Measurements from ENCODE around the gene COG5.

COG5 gene

DNA sequence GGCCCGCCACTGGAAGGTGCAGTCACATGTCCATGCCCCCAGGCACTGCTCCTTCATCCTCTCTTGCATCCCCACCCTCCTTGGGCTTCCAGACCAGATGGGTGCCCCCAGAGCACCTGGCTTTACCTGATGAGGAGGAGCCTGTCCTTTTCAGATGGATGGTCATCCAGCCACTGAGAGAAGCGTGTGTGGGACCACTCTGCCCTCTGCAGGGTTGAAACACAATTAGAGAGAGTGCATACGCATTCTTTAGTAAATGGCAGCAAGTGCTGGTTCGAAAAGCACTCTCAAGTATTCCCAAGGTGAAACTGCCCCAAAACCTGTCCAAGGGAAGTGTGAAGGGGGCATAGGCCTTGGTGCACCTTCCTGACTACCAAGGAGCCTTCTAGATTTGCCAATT lies 353.3 kb downstream of the COG5 start:
- Histone ChIP-seq H3K4me3 (ENCODE audit: low read length) (no peak overlapping the region), H3K4me1 (ENCODE audit: control insufficient read depth, insufficient read depth, low read length) (peaks cover 13% of the 10 kb centered on the region), H3K4me2 (ENCODE audit: low read length) (no peak overlapping the region), H3K9ac (ENCODE audit: low read depth, low read length) (no peak overlapping the region), H3K27me3 (ENCODE audit: control insufficient read depth, insufficient read depth, low read length) (no peaks in the 10 kb centered on the region), H3K9me3 (replicated peaks; ENCODE audit: low read length) (no peaks in the 10 kb centered on the region), H3K36me3 (ENCODE audit: insufficient read depth, low read length) (peaks cover 3% of the 10 kb centered on the region)

DNA sequence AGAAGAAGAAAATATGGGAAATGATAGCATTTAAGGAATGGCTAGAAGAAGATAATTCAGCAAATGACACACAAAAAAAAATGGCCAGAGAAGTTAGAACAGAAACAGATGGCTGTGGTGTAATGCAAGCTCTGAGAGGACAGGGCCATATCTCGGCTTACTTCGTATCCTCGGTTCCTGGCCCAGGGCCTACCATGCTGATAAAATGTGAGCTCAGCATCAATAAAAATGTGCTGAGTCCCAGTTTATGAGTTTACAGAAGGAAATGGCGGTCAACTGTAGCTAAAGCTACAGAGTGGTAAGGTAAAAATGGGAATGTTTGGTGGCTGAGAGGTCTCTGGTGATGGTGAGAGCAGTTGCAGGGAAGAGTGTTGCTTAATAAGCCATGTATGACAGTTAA lies 354.2 kb downstream of the COG5 start:
- Histone ChIP-seq H3K9me3 (replicated peaks; ENCODE audit: low read length) (no peaks in the 10 kb centered on the region), H3K9ac (ENCODE audit: low read depth, low read length) (no peak overlapping the region), H3K27me3 (ENCODE audit: control insufficient read depth, insufficient read depth, low read length) (no peaks in the 10 kb centered on the region), H3K4me3 (ENCODE audit: low read length) (no peak overlapping the region), H3K4me1 (ENCODE audit: control insufficient read depth, insufficient read depth, low read length) (peaks cover 13% of the 10 kb centered on the region), H3K36me3 (ENCODE audit: insufficient read depth, low read length) (peaks cover 6% of the 10 kb centered on the region), H3K4me2 (ENCODE audit: low read length) (no peak overlapping the region)

DNA sequence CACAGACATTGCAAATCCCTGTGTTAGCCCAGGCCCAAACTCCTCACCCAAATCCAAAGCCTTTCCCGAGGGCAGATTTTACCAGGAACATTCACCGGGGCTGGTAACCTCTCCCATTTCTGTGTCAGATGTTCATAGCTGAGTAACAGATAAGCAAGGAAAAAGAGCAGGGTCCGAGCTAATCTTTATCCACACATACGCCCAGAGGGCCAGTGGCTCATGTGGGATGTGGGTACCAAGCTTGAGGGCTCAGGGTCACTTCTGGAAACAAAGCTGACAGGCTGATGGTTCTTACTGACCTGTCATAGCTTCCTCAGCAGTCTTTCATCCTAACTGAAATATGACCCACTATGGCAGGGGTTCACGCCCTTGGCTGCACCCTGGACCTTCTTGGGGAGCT lies 355.2 kb downstream of the COG5 start:
- Histone ChIP-seq H3K9ac (ENCODE audit: low read depth, low read length) (no peak overlapping the region), H3K36me3 (ENCODE audit: insufficient read depth, low read length) (peaks cover 15% of the 10 kb centered on the region), H3K9me3 (replicated peaks; ENCODE audit: low read length) (no peaks in the 10 kb centered on the region), H3K4me1 (ENCODE audit: control insufficient read depth, insufficient read depth, low read length) (peaks cover 13% of the 10 kb centered on the region), H3K4me2 (ENCODE audit: low read length) (no peak overlapping the region), H3K27me3 (ENCODE audit: control insufficient read depth, insufficient read depth, low read length) (no peaks in the 10 kb centered on the region), H3K4me3 (ENCODE audit: low read length) (no peak overlapping the region)

DNA sequence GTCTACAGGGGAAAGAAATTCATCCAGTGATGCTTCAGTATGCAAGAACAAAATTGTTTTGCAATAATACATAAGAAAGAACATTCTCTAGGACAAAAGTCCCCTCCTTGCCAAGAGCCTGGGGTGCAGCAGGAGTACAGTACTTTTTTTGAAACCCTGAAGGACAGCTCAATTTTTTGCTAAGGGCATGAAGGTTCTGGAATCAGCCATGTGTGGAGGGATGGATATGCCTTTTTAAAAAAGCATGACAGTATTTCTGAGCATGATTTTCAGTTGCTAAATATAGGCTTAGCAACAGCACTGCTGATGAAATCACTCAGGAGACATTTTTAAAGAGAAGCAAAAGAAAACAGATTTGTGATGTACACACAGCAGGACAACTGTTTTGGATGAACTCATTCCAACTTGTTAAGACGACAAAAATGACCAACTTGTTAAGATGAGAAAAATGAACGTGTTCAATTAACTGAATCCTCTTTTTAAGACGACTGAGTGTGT lies 355.6 kb downstream of the COG5 start:
- no peak overlapping the region for H3K9ac ChIP-seq (ENCODE audit: low read depth, low read length)
- no peaks in the 10 kb centered on the region for H3K27me3 ChIP-seq (ENCODE audit: control insufficient read depth, insufficient read depth, low read length)
- no peak overlapping the region for H3K4me2 ChIP-seq (ENCODE audit: low read length)
- no peaks in the 10 kb centered on the region for H3K9me3 ChIP-seq (replicated peaks; ENCODE audit: low read length)
- H3K4me3 ChIP-seq (ENCODE audit: low read length), result no peak overlapping the region
- H3K4me1 ChIP-seq (ENCODE audit: control insufficient read depth, insufficient read depth, low read length), result peaks cover 13% of the 10 kb centered on the region
- H3K36me3 ChIP-seq (ENCODE audit: insufficient read depth, low read length), result peaks cover 18% of the 10 kb centered on the region

DNA sequence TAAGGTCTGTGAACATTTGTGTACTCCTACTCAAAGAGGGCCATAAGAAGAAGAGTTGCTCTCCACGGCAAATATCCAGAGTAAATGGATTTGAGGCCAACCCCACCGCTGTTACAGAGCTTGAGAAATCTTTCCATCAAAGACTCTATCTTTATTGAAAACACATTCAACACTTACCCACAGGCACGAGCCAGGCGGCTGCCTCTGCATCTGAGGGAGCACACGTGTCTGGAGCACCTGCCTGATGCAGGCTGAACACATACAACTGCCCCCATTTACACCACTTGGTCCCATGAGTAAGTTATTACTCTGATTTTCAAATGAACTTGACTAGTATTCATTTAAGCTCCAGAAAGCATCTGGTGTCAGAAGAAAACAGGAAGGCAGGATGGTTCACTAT lies 356.3 kb downstream of the COG5 start:
- H3K27me3 ChIP-seq (ENCODE audit: control insufficient read depth, insufficient read depth, low read length), result no peaks in the 10 kb centered on the region
- H3K36me3 ChIP-seq (ENCODE audit: insufficient read depth, low read length), result peaks cover 22% of the 10 kb centered on the region
- no peaks in the 10 kb centered on the region for H3K9me3 ChIP-seq (replicated peaks; ENCODE audit: low read length)
- peaks cover 13% of the 10 kb centered on the region for H3K4me1 ChIP-seq (ENCODE audit: control insufficient read depth, insufficient read depth, low read length)
- no peak overlapping the region for H3K4me2 ChIP-seq (ENCODE audit: low read length)
- H3K4me3 ChIP-seq (ENCODE audit: low read length), result no peak overlapping the region
- H3K9ac ChIP-seq (ENCODE audit: low read depth, low read length), result no peak overlapping the region

DNA sequence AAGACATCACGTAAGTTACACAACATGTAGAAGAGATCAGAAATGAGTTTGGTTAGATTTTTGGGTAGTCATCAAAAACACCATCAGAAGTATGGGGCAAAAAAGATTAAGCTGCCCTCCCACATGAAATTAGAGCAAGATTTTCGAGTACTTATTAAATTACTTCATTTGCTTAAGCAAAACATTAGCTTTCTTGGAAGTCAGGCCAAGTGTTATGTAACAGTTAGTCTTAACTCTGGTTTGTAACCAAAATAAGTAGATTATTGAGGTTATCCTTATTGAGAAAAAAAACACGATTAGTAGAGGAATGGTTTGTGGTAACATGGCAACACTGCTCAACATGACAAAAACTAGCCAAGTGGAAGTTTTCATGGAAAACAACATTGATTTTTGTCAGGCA lies 357.0 kb downstream of the COG5 start:
- H3K9ac ChIP-seq (ENCODE audit: low read depth, low read length), result no peak overlapping the region
- H3K36me3 ChIP-seq (ENCODE audit: insufficient read depth, low read length), result peaks cover 29% of the 10 kb centered on the region
- no peaks in the 10 kb centered on the region for H3K9me3 ChIP-seq (replicated peaks; ENCODE audit: low read length)
- no peak overlapping the region for H3K4me2 ChIP-seq (ENCODE audit: low read length)
- H3K4me3 ChIP-seq (ENCODE audit: low read length), result no peak overlapping the region
- H3K27me3 ChIP-seq (ENCODE audit: control insufficient read depth, insufficient read depth, low read length), result no peaks in the 10 kb centered on the region
- peaks cover 13% of the 10 kb centered on the region for H3K4me1 ChIP-seq (ENCODE audit: control insufficient read depth, insufficient read depth, low read length)

DNA sequence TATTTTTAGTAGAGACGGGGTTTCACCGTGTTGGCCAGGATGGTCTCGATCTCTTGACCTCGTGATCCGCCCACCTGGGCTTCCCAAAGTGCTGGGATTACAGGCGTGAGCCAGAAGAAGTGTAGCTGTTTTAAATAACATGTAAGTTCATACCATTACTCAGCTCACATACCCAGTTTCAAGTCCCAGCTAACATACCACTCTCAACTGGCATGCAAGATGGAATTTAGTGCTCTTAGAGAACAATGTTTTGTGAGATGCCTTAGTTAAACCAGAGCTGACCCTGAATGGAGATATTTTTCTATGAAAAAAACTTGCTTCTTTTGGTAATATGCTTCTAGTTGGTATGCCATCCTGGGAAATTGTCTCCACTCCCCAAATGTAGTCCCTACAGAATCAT lies 357.6 kb downstream of the COG5 start:
- H3K4me1 ChIP-seq (ENCODE audit: control insufficient read depth, insufficient read depth, low read length), result peaks cover 13% of the 10 kb centered on the region
- H3K4me3 ChIP-seq (ENCODE audit: low read length), result no peak overlapping the region
- peaks cover 34% of the 10 kb centered on the region for H3K36me3 ChIP-seq (ENCODE audit: insufficient read depth, low read length)
- no peak overlapping the region for H3K4me2 ChIP-seq (ENCODE audit: low read length)
- H3K9ac ChIP-seq (ENCODE audit: low read depth, low read length), result no peak overlapping the region
- H3K9me3 ChIP-seq (replicated peaks; ENCODE audit: low read length), result no peaks in the 10 kb centered on the region
- H3K27me3 ChIP-seq (ENCODE audit: control insufficient read depth, insufficient read depth, low read length), result no peaks in the 10 kb centered on the region

DNA sequence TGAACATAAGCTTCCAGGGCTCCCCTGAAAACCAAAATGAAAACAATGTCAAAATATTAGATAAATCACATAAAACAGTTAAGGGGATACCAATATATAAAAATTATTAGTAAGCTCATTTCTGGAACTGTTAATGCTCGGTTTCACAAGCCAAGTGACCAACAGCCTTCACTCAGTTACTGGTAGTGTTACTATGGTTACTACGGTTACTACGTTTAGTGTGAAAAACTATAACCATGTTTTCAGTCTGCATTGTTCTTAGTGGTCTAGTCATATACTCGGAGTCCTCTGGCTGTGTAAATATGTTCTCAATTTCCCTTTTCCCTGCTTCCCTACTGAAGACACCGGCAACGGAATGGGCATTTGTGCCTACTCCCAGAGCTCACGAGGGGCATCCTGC lies 360.1 kb downstream of the COG5 start:
- H3K4me1 ChIP-seq (ENCODE audit: control insufficient read depth, insufficient read depth, low read length), result peaks cover 13% of the 10 kb centered on the region
- no peaks in the 10 kb centered on the region for H3K27me3 ChIP-seq (ENCODE audit: control insufficient read depth, insufficient read depth, low read length)
- H3K4me3 ChIP-seq (ENCODE audit: low read length), result no peak overlapping the region
- no peaks in the 10 kb centered on the region for H3K9me3 ChIP-seq (replicated peaks; ENCODE audit: low read length)
- H3K4me2 ChIP-seq (ENCODE audit: low read length), result no peak overlapping the region
- H3K9ac ChIP-seq (ENCODE audit: low read depth, low read length), result no peak overlapping the region
- H3K36me3 ChIP-seq (ENCODE audit: insufficient read depth, low read length), result peaks cover 56% of the 10 kb centered on the region

DNA sequence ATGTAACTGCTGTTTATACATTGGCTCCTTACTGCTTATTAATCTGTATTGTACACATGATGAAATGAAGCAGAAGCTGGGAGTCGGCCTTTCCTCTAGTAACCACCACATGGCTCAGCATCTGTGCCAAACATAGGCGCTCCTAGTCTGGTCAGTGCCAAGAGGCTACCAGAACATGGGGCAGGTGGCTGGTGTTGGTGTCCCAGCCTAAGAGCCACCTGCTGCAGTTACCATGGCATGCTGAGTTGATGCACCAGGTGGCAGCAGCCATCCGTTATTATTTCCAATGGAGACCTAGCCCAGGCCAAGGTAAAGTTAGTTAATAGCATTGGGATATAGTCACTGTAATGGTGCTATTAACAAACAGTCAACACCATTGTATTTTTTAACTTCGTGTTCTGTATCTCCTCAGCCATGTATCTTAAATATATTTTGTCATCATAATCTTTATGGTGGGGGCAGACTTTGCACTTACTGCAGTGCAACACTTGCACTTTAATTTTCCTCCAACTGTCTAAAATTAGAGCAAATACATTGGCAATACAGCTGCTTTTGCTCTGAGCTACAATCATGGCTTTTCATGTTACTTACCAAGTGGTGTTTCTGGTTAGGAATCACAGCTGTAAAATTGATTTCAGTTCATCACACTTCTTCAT lies 361.8 kb downstream of the COG5 start:
- Histone ChIP-seq H3K4me1 (ENCODE audit: control insufficient read depth, insufficient read depth, low read length) (no peaks in the 10 kb centered on the region), H3K4me2 (ENCODE audit: low read length) (no peak overlapping the region), H3K36me3 (ENCODE audit: insufficient read depth, low read length) (peaks cover 64% of the 10 kb centered on the region), H3K27me3 (ENCODE audit: control insufficient read depth, insufficient read depth, low read length) (no peaks in the 10 kb centered on the region), H3K9me3 (replicated peaks; ENCODE audit: low read length) (no peaks in the 10 kb centered on the region), H3K9ac (ENCODE audit: low read depth, low read length) (no peak overlapping the region), H3K4me3 (ENCODE audit: low read length) (no peak overlapping the region)

DNA sequence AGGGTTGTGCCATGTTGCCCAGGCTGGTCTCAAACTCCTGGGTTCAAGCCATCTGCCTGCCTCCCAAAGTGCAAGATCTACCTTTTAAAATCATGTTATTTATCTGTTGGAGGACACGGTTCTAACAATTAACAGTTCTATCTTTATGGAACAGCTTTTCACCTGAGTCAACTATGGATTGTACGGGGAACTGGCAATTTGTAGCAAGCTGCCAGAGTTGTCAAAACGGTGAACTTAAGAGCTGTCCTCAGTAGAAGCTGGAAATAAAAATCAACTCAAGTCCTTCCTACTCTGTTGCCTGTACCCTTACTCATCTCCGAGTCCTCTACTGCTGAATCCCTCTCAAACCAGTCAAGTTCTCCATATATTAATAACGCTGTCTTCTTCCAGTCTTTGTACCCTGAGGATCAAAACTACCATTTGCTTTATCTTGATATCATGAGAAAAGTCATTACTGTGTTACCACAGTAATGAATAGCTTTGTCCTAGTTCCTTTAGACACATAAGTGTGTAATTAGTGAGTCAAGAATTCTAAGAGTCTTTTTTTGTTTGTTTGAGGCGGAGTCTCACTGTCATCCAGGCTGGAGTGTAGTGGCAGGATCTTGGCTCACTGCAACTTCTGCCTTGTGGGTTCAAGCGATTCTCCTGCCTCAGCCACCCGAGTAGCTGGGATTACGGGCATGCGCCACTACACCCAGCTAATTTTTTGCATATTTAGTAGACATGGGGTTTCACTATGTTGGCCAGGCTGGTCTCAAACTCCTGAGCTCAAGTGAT lies 366.7 kb downstream of the COG5 start:
- H3K36me3 ChIP-seq (ENCODE audit: insufficient read depth, low read length), result peaks cover 48% of the 10 kb centered on the region
- H3K9me3 ChIP-seq (replicated peaks; ENCODE audit: low read length), result no peaks in the 10 kb centered on the region
- no peaks in the 10 kb centered on the region for H3K4me1 ChIP-seq (ENCODE audit: control insufficient read depth, insufficient read depth, low read length)
- no peak overlapping the region for H3K9ac ChIP-seq (ENCODE audit: low read depth, low read length)
- no peaks in the 10 kb centered on the region for H3K27me3 ChIP-seq (ENCODE audit: control insufficient read depth, insufficient read depth, low read length)
- H3K4me3 ChIP-seq (ENCODE audit: low read length), result no peak overlapping the region
- no peak overlapping the region for H3K4me2 ChIP-seq (ENCODE audit: low read length)

DNA sequence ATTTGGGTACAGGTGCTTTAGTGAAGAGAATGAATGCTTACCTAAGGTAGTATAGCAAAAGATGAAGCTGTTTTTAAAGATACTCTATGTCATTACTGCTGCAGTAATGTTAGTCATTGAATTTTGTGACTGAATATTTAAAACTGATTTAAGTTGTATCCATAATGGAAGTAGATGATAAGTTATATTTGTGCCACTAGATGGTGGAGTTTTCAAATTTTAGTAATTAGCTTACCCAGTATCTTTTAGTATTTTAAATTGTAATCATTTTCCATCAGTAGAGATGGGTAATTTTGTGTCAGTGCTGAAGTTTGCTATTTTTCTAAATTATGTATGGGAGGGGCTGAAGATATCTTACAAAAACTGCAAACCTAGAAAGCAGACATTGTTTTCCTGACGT lies 369.7 kb downstream of the COG5 start:
- no peak overlapping the region for H3K4me2 ChIP-seq (ENCODE audit: low read length)
- no peak overlapping the region for H3K9ac ChIP-seq (ENCODE audit: low read depth, low read length)
- H3K4me1 ChIP-seq (ENCODE audit: control insufficient read depth, insufficient read depth, low read length), result no peaks in the 10 kb centered on the region
- no peaks in the 10 kb centered on the region for H3K9me3 ChIP-seq (replicated peaks; ENCODE audit: low read length)
- H3K27me3 ChIP-seq (ENCODE audit: control insufficient read depth, insufficient read depth, low read length), result no peaks in the 10 kb centered on the region
- no peak overlapping the region for H3K4me3 ChIP-seq (ENCODE audit: low read length)
- peaks cover 47% of the 10 kb centered on the region for H3K36me3 ChIP-seq (ENCODE audit: insufficient read depth, low read length)

DNA sequence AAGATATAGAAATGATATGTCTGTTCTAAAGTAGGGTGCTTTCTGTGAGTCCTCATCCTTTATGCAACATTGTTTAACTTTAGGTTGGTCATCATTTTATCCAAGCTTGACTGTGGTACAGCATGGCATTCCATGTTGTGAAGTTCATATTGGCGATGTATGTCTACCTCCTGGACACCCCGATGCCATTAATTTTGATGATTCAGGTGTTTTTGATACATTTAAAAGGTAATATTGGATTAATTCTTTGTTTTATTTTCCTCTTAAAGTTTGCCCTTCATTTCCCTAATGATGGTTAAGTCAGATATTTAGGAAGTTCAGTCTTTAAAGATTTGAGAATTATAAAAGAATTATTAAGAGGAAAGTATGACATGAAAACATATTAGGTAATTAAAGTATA lies 373.6 kb downstream of the COG5 start:
- Histone ChIP-seq H3K36me3 (ENCODE audit: insufficient read depth, low read length) (peaks cover 58% of the 10 kb centered on the region), H3K4me1 (ENCODE audit: control insufficient read depth, insufficient read depth, low read length) (no peaks in the 10 kb centered on the region), H3K9ac (ENCODE audit: low read depth, low read length) (no peak overlapping the region), H3K27me3 (ENCODE audit: control insufficient read depth, insufficient read depth, low read length) (no peaks in the 10 kb centered on the region), H3K4me2 (ENCODE audit: low read length) (no peak overlapping the region), H3K4me3 (ENCODE audit: low read length) (no peak overlapping the region), H3K9me3 (replicated peaks; ENCODE audit: low read length) (no peaks in the 10 kb centered on the region)

All from skeletal muscle satellite cell (primary cell).